ENCODE results near the gene HCFC1. TPM values are rescaled to one million over a fixed set of nuclear protein-coding genes. Genes with fewer than 3 reads are reported as not detected.

Gene HCFC1
- total and polyA plus RNA-seq, 9 of the 15 experiments (the other 6 are each of a cell fraction or from before 2014, with no cell fraction given) = 2.8 to 133 (median 17.1) TPM

DNA sequence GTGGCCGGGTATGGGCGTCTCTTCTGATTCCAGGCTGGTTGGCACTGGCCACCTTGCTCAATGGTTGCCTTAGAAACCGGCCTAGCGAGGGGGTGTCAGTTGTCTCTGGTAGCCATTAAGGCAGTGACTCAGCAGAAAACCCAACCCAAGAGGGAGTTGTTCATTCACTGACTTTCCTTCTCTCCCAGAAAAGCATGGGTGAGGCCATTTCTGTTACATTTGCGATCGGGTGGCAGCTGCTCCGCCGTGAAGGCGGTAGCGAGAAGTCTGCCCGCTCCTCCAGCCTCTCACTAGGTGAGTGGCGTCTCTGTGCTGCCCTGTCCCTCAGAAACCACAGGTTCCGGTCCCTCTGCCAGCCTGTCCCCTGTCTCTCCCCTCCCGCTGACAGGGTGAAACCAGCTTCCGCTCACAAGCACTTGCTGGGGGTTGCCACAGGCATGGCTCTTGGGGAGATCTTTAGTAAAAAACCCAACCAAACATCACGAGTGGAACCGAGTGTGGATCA is 30.6 kb upstream of the HCFC1 start:
- Histone ChIP-seq H4K20me1 (replicated peaks; ENCODE audit: control insufficient read depth, insufficient read depth, low read length) (no peaks in the 10 kb centered on the region), H3K9ac (ENCODE audit: insufficient read depth in 1 of 2, low read depth in 2 of 2, low read length in 2 of 2) (peak overlapping the region; percentile 82 to 93), H3K9me1 (ENCODE audit: control insufficient read depth, insufficient read depth, low read length) (no peaks in the 10 kb centered on the region), H3K27me3 (ENCODE audit: control insufficient read depth in 2 of 2, insufficient read depth in 2 of 2, low read length in 2 of 2) (no peaks in the 10 kb centered on the region), H3K27ac (ENCODE audit: extremely low read depth, low read depth, low read length) (peak overlapping the region; percentile 97), H3K4me1 (replicated peaks in 1 of 2; ENCODE audit: control insufficient read depth in 2 of 2, insufficient read depth in 2 of 2, low read length in 2 of 2) (peaks cover 12 to 18% of the 10 kb centered on the region in 2 experiments; a peak in 4 of 5 replicates), H3K79me2 (ENCODE audit: control insufficient read depth, insufficient read depth, low read length) (no peaks in the 10 kb centered on the region), H3K9me3 (replicated peaks; ENCODE audit: control insufficient read depth, insufficient read depth, low read depth, low read length) (no peaks in the 10 kb centered on the region), H3K4me2 (ENCODE audit: insufficient read depth, low read length) (peak overlapping the region; percentile 77), H3K4me3 (no peak overlapping the region), H2AFZ (ENCODE audit: low read depth, low read length) (peak overlapping the region; percentile 91), H3K36me3 (ENCODE audit: control insufficient read depth, insufficient read depth, low read length) (peaks cover 11% of the 10 kb centered on the region; the same call in 2 of the 3 replicates)
- intact Hi-C loops (cut with micrococcal nuclease) (no loop called here), in situ Hi-C loops (cut with MboI) (no loop called here)
- ChIA-PET CTCF (ENCODE audit: low intra/inter-chr PET ratio) (no interaction called here), POLR2A (interaction anchor here (0.6 to 4.7 kb wide), 5 partner anchors 8 to 29 kb away, joined by 3 to 23 read pairs (median 6); partner anchors contain the start of gene TMEM187)
- DNase-seq (ENCODE audit: extremely low read depth in 1 of 4, low spot score in 3 of 4) (peak; percentile 42 to 89 (median 66)), ATAC-seq (peak; percentile 92), FAIRE-seq (peak; percentile 97)
- WGBS (ENCODE audit: insufficient coverage, low coverage, missing lambda C conversion rate) = 16% methylated on average over 15 of the region's 17 CpGs
- BruUV-seq (replicated peaks) = no TSS peak
- TF ChIP-seq DACH1 (IDR thresholded peaks at IDR 0.05; ENCODE audit: partially characterized antibody) (no peak), MAZ (CRISPR knock-in tag; conservative IDR thresholded peaks at IDR 0.05 in 1 of 2, IDR thresholded peaks at IDR 0.05 in 1 of 2) (peak in 1 of 2 experiments; percentile 75; a peak in 2 of 4 replicates), HDAC6 (IDR thresholded peaks at IDR 0.05; ENCODE audit: low read depth, low read length) (no peak), POLR2B (IDR thresholded peaks at IDR 0.05; ENCODE audit: low read depth, partially characterized antibody) (no peak), JUN (IDR thresholded peaks at IDR 0.05; ENCODE audit: borderline replicate concordance, low read depth, low read length) (no peak), JUN (CRISPR knock-in tag; IDR thresholded peaks at IDR 0.05; ENCODE audit: borderline replicate concordance) (no peak), ATF4 (CRISPR knock-in tag; IDR thresholded peaks at IDR 0.05) (peak; percentile 78), E4F1 (CRISPR knock-in tag; IDR thresholded peaks at IDR 0.05; ENCODE audit: borderline replicate concordance) (no peak), ZFPM2 (CRISPR knock-in tag; IDR thresholded peaks at IDR 0.05) (peak; percentile 68; the same call in 1 of the 2 replicates), ELF1 (tag; IDR thresholded peaks at IDR 0.05) (no peak), RFX1 (IDR thresholded peaks at IDR 0.05) (peak; percentile 86), TEAD2 (tag; IDR thresholded peaks at IDR 0.05) (peak; percentile 91), U2AF2 (optimal IDR thresholded peaks at IDR 0.05; ENCODE audit: low read depth, low read length) (no peak), SAFB (IDR thresholded peaks at IDR 0.05; ENCODE audit: borderline replicate concordance, low read depth, low read length) (no peak)
- TF ChIP-seq, protein P1, sequence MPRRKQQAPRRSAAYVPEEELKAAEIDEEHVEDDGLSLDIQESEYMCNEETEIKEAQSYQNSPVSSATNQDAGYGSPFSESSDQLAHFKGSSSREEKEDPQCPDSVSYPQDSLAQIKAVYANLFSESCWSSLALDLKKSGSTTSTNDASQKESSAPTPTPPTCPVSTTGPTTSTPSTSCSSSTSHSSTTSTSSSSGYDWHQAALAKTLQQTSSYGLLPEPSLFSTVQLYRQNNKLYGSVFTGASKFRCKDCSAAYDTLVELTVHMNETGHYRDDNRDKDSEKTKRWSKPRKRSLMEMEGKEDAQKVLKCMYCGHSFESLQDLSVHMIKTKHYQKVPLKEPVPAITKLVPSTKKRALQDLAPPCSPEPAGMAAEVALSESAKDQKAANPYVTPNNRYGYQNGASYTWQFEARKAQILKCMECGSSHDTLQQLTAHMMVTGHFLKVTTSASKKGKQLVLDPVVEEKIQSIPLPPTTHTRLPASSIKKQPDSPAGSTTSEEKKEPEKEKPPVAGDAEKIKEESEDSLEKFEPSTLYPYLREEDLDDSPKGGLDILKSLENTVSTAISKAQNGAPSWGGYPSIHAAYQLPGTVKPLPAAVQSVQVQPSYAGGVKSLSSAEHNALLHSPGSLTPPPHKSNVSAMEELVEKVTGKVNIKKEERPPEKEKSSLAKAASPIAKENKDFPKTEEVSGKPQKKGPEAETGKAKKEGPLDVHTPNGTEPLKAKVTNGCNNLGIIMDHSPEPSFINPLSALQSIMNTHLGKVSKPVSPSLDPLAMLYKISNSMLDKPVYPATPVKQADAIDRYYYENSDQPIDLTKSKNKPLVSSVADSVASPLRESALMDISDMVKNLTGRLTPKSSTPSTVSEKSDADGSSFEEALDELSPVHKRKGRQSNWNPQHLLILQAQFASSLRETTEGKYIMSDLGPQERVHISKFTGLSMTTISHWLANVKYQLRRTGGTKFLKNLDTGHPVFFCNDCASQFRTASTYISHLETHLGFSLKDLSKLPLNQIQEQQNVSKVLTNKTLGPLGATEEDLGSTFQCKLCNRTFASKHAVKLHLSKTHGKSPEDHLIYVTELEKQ (CRISPR knock-in tag; IDR thresholded peaks at IDR 0.05) = peak; percentile 69; the same call in 1 of the 2 replicates
